Heart left ventricle (tissue), 16 donors: ENCODE measurements around the gene TRIP6. TPM values are rescaled to one million over a fixed set of nuclear protein-coding genes. Genes with fewer than 3 reads are reported as not detected.
"Not testable (repeated sequence)": the region's sequence is repeated elsewhere in the genome, so short reads cannot be mapped to it uniquely, and the experiment has no call there.

Source experiments
- ATAC-seq, 4 donors: fragments of 200-7000 bp; cut with Tn5 transposase; one replicate each; pipeline ENCODE4 v1.9.1; 2020 to 2022; ENCODE audit warnings: moderate library complexity in 4 of 4, mild to moderate bottlenecking in 3 of 4, moderate number of reproducible peaks in 1 of 4
- DNase-seq, 5 donors: peaks; one replicate each; pipeline ENCODE4 v3.0.0-alpha.2; 2020
- H3K27ac ChIP-seq, 12 donors: fragments of 200-600 bp; sonication (generic) in 4 of 12; one replicate each; pipeline versions ENCODE4 v1.5.0 to v1.8.0; 2016 to 2022; ENCODE audit warnings: mild to moderate bottlenecking in 2 of 12
- H3K27me3 ChIP-seq, 9 donors: fragments of 200-600 bp; sonication (generic) in 2 of 9; one replicate each; pipeline versions ENCODE4 v1.5.1 to v1.8.0; 2016 to 2022; ENCODE audit warnings: mild to moderate bottlenecking in 3 of 9
- H3K36me3 ChIP-seq, 9 donors: fragments of 200-600 bp; sonication (generic) in 2 of 9; one replicate each; pipeline versions ENCODE4 v1.5.0 to v1.8.0; 2018 to 2022; ENCODE audit warnings: mild to moderate bottlenecking in 2 of 9
- H3K4me1 ChIP-seq, 12 donors: fragments of 200-600 bp; sonication (generic) in 4 of 12; one replicate each; pipeline versions ENCODE4 v1.5.0 to v1.8.0; 2016 to 2022; ENCODE audit warnings: mild to moderate bottlenecking in 3 of 12
- H3K4me3 ChIP-seq, 12 donors: fragments of 200-600 bp; sonication (generic) in 4 of 12; one replicate each; pipeline versions ENCODE4 v1.5.0 to v1.8.0; 2017 to 2022; ENCODE audit warnings: mild to moderate bottlenecking in 9 of 12, moderate library complexity in 4 of 12
- H3K9me3 ChIP-seq, 12 donors: fragments of 200-600 bp; sonication (generic) in 4 of 12; one replicate each; pipeline versions ENCODE4 v1.5.0 to v1.8.0; 2016 to 2022; ENCODE audit warnings: mild to moderate bottlenecking in 1 of 12
- POLR2A ChIP-seq, 2 donors: fragments of 450-650 bp; IDR thresholded peaks; one replicate each; pipeline ENCODE4 v1.6.1; 2017; ENCODE audit warnings: antibody characterized with exemption in 2 of 2, mild to moderate bottlenecking in 2 of 2, moderate library complexity in 2 of 2
- WGBS, 4 donors: extraction: QIAGEN DNeasy Blood & Tissue Kit in 2 of 4; methylation state at CpG; one replicate each; pipeline versions ENCODE4 v1.1.5 to v1.1.7; 2013 to 2018; 5-methylcytosine and 5-hydroxymethylcytosine counted together
- intact Hi-C, 10 donors: fragments of 100-400 bp; cut with DNase I; formaldehyde crosslinking; loops; one replicate each; pipeline versions ENCODE4 v1.11.1 to v1.14.2; 2022
- polyA plus RNA-seq, 2 donors: library from polyadenylated mRNA; stranded (reverse); fragments of 200-250 nt; gene quantifications; one replicate each; pipeline ENCODE4 v1.2.3, GENCODE V29; 2013
- total RNA-seq, 9 donors: library from RNA; depleted of rRNA in 2 of 9; stranded (reverse); fragments of >200 nt in 2 of 9; fragmentation: NEBNext Ultra II Directional in 3 of 9; extraction: Animal tissue kit (Norgen Biotek cat#: 25700) in 3 of 9; gene quantifications; one replicate each; pipeline versions ENCODE4 v1.1.0 to v1.2.4, GENCODE V29; 2016 to 2023
- TF ChIP-seq, protein P1 (sequence below), 12 donors: fragments of 200-600 bp; sonication (generic) in 4 of 12; IDR thresholded peaks; one replicate each; pipeline versions ENCODE4 v1.5.0 to v1.8.0; 2018 to 2022; ENCODE audit warnings: antibody characterized with exemption in 12 of 12, mild to moderate bottlenecking in 5 of 12
- donor health status: ischemic (EF 13 %, LVEDD 7.1; RV severe dilation, severe dysfunction).
- donor health status: healthy with polysubstance abuse.
- donor health status: DM: no; HTN: yes; CAD: no.
- donor health status: DM: no; HTN: no; CAD: no.
- donor health status: ischemic (EF 25% LVEDD 6.9; RV normal size, moderate dysfunction).
- donor health status: ischemic (EF 25% LVEDD 5.7; RV mildly dilated, moderate dysfunction).
- donor health status: healthy.
- donor health status: DM: yes; HTN: yes; CAD: no.
- donor health status: ischemic (EF 35%, LVEDD 5.7; RV mildly dilated, moderate dysfunction).
- donor health status: nonischemic (EF 11% LVEDD 7.7; RV severe dilation, severe dysfunction).
- donor health status: DM: yes; HTN: yes; CAD: no.
- donor health status: PGD.
- donor health status: ischemic (EF 29% LVEDD 5.4; RV normal size, mild dysfunction).
- donor health status: nonischemic (EF 23%, LVEDD 6.1; RV moderate dilation, normal function).

The TRIP6 gene
- total and polyA plus RNA-seq, 11 donors: 9.2 to 37.3 (median 17.1) TPM

DNA sequence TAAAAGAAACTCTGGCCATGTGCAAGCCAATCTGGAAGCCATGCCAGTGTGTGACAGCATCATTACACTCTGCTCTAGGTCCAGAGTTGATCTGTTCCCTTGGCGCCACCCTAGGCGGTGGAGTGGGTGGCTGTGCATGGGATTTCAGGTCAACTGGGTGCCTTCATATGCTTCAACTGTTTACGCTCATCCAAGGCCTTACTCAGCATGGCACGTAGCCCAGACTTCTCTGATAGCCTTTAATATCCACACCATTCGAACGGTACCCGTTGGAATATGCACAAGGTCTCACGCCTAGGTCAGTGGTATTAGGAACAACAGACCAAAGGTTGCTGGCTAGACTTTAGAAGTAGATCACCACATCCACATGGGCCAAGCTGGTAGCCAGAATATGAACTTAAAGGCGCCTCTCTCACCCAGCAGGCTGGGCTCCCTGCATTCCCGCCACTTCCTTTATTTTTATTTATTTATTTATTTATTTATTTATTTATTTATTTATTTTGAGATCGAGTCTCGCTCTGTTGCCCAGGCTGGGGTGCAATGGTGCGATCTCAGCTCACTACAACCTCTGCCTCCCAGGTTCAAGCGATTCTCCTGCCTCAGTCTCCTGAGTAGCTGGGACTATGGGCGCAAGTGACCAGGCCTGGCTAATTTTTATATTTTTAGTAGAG is 47.2 kb downstream of the TRIP6 start:
- TF ChIP-seq POLR2A (IDR thresholded peaks at IDR 0.05): no peak
- TF ChIP-seq, protein P1, sequence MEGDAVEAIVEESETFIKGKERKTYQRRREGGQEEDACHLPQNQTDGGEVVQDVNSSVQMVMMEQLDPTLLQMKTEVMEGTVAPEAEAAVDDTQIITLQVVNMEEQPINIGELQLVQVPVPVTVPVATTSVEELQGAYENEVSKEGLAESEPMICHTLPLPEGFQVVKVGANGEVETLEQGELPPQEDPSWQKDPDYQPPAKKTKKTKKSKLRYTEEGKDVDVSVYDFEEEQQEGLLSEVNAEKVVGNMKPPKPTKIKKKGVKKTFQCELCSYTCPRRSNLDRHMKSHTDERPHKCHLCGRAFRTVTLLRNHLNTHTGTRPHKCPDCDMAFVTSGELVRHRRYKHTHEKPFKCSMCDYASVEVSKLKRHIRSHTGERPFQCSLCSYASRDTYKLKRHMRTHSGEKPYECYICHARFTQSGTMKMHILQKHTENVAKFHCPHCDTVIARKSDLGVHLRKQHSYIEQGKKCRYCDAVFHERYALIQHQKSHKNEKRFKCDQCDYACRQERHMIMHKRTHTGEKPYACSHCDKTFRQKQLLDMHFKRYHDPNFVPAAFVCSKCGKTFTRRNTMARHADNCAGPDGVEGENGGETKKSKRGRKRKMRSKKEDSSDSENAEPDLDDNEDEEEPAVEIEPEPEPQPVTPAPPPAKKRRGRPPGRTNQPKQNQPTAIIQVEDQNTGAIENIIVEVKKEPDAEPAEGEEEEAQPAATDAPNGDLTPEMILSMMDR (IDR thresholded peaks at IDR 0.05): no peak
- 76 to 89% (median 87%) methylated on average over 15 of the region's 15 CpGs for WGBS, 4 donors
- ATAC-seq (peak in 3 of 4 donors; percentile 36 to 48 (median 46)), DNase-seq (peak in 1 of 5 donors; percentile 28)
- peaks cover 0 to 10% (median 0%) of the 10 kb centered on the region in 12 donors for H3K4me1 ChIP-seq
- no peak overlapping the region for H3K4me3 ChIP-seq
- H3K9me3 ChIP-seq: no peaks in the 10 kb centered on the region
- H3K36me3 ChIP-seq: no peaks in the 10 kb centered on the region
- no peak overlapping the region for H3K27ac ChIP-seq
- peaks cover 0 to 12% (median 0%) of the 10 kb centered on the region in 9 donors for H3K27me3 ChIP-seq
- intact Hi-C loops: no loop called here

DNA sequence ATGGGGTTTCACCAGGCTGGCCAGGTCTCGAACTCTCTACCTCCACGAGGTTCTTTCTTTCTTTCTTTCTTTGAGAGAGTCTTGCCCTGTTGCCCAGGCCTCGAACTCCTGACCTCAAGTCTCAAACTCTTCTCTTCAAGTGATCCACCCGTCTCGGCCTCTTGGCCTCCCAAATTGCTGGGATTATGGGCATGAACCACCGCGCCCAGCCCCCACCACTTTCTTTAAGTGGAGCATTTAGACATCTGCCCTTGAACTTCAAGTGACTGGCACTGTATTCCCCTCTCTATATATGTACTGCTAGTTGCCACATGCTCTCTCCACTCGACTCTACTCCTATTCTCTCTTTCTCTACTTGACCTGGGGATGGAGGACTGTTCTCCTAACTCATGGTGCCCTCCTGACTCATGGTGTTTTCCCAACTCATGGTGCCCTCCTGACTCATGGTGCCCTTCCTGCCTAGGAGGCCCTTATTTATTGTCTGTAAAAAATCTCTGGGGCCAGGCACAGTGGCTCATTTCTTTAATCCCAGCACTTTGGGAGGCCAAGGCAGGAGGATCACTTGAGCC is 47.8 kb downstream of the TRIP6 start:
- no peak for DNase-seq
- H3K4me3 ChIP-seq: no peak overlapping the region
- ATAC-seq: no peak
- H3K27me3 ChIP-seq: peaks cover 0 to 12% (median 0%) of the 10 kb centered on the region in 9 donors
- H3K36me3 ChIP-seq: no peaks in the 10 kb centered on the region
- H3K4me1 ChIP-seq: peaks cover 0 to 9% (median 0%) of the 10 kb centered on the region in 12 donors
- H3K9me3 ChIP-seq: no peaks in the 10 kb centered on the region
- no peak overlapping the region for H3K27ac ChIP-seq
- WGBS, 4 donors: 79 to 88% (median 85%) methylated on average over 8 of the region's 8 CpGs
- intact Hi-C loops: no loop called here
- no peak for TF ChIP-seq POLR2A (IDR thresholded peaks at IDR 0.05)
- TF ChIP-seq, protein P1 (IDR thresholded peaks at IDR 0.05): no peak

DNA sequence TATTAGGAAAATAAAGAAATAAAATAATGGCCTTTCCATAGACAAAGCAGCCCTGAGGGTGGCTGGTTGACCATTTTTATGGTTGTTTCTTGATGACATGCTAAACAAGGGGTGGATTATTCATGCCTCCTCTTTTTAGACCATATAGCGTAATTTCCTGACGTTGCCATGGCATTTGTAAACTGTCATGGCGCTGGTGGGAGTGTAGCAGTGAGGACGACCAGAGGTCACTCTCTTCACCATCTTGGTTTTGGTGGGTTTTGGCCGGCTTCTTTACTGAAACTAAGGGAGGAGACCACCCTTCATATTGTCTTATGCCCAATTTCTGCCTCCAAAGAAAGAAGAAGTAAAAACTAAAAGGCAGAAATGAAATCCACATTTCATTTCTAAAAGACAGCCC is 52.1 kb downstream of the TRIP6 start:
- intact Hi-C loops, H3K36me3 ChIP-seq, ATAC-seq, H3K27ac ChIP-seq, H3K9me3 ChIP-seq, H3K4me3 ChIP-seq, H3K4me1 ChIP-seq, DNase-seq: not testable (repeated sequence)
- WGBS, 4 donors: 81 to 86% (median 84%) methylated on average over 5 of the region's 5 CpGs
- peaks cover 0 to 12% (median 0%) of the 10 kb centered on the region in 9 donors for H3K27me3 ChIP-seq

DNA sequence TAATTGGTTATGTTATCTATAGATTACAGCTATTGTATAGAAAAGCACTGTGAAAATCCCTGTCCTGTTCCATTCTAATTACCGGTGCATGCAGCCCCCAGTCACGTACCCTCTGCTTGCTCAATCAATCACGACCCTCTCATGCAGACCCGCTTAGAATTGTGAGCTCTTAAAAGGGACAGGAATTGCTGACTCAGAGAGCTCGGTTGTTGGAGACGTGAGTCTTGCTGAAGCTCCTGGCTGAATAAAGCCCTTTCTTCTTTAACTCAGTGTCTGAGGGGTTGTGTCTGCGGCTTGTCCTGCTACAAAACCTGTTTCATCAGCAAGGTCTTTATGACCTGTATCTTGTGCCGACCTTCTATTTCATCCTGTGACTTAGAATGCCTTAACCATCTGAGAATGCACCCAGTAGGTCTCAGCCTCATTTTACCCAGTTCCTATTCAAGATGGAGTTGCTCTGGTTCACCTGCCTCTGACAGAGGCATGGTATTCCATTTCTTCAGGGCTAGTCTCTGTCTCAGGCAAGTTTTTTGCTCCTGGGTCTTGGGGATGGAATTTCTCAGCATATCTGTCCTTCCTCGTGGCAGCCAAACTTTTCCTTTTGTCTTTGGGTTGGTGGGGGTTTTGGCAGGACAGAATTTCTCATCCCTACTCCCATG is 52.7 kb downstream of the TRIP6 start:
- 75 to 77% (median 76%) methylated on average over 9 of the region's 9 CpGs for WGBS, 4 donors

DNA sequence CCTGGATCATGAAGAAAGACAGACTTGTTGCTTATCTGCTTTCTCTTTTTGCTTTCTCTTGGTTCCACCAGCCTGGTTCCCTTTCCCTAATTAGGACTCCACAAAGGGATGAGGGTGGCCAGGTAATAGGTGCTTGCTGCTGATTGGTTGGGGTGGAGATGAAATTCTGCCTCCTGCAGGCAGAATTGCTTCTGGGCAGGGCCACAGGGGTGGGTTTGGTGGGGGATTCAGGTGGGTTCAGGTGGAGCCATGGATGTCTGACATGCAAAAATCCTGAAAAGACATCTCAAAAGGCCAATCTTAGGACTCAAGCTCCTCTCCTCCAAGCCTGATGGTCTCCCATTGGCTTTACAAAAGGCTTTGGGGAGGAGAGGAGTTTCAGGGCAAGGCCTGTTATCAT is 53.9 kb downstream of the TRIP6 start:
- Histone ChIP-seq H3K9me3 (no peaks in the 10 kb centered on the region), H3K4me3 (no peak overlapping the region), H3K27me3 (peaks cover 0 to 9% (median 0%) of the 10 kb centered on the region in 9 donors), H3K27ac (no peak overlapping the region), H3K36me3 (no peaks in the 10 kb centered on the region), H3K4me1 (peaks cover 0 to 3% (median 0%) of the 10 kb centered on the region in 12 donors)
- intact Hi-C loops: no loop called here
- no peak for TF ChIP-seq POLR2A (IDR thresholded peaks at IDR 0.05)
- TF ChIP-seq, protein P1 (IDR thresholded peaks at IDR 0.05): no peak
- DNase-seq (no peak), ATAC-seq (no peak)

More for the DNA sequence above, 52.7 kb downstream of the TRIP6 start:
- H3K4me3 ChIP-seq, intact Hi-C loops, H3K36me3 ChIP-seq, ATAC-seq, H3K27ac ChIP-seq, H3K4me1 ChIP-seq, DNase-seq, H3K9me3 ChIP-seq: not testable (repeated sequence)
- peaks cover 0 to 12% (median 0%) of the 10 kb centered on the region in 9 donors for H3K27me3 ChIP-seq
